ENCODE data around the gene NR3C2.
"Not testable (repeated sequence)": the region's sequence is repeated elsewhere in the genome, so short reads cannot be mapped to it uniquely, and the experiment has no call there.

Gene NR3C2

GRCh38 chr4:148364525-148364924, 77.7 kb downstream of the NR3C2 start:
- no peak for DNase-seq

- no peak for DNase-seq
Observed at GRCh38 chr4:148359769-148360168, 82.4 kb downstream of the NR3C2 start.

- no peak for DNase-seq
Observed at GRCh38 chr4:148355442-148356123, 86.6 kb downstream of the NR3C2 start.

- DNase-seq: no peak
Observed at GRCh38 chr4:148354186-148354585, 88.0 kb downstream of the NR3C2 start.

GRCh38 chr4:148353571-148353970, 88.6 kb downstream of the NR3C2 start:
- no peak for DNase-seq

- DNase-seq: no peak
Observed at GRCh38 chr4:148349153-148349552, 93.1 kb downstream of the NR3C2 start.

- DNase-seq: no peak
Observed at GRCh38 chr4:148346657-148347056, 95.6 kb downstream of the NR3C2 start.

- DNase-seq: no peak
Observed at GRCh38 chr4:148345509-148345908, 96.7 kb downstream of the NR3C2 start.

GRCh38 chr4:148344941-148345340, 97.3 kb downstream of the NR3C2 start:
- no peak for DNase-seq

GRCh38 chr4:148344352-148344751, 97.9 kb downstream of the NR3C2 start:
- no peak for DNase-seq

- no peak for DNase-seq
Observed at GRCh38 chr4:148341980-148342800, 100.0 kb downstream of the NR3C2 start.

- no peak for DNase-seq
Observed at GRCh38 chr4:148335133-148335532, 107.1 kb downstream of the NR3C2 start.

GRCh38 chr4:148333265-148333664, 108.9 kb downstream of the NR3C2 start:
- no peak for DNase-seq

- no peak for DNase-seq
Observed at GRCh38 chr4:148332486-148332885, 109.7 kb downstream of the NR3C2 start.

GRCh38 chr4:148330724-148331123, 111.5 kb downstream of the NR3C2 start:
- no peak for DNase-seq

GRCh38 chr4:148330161-148330560, 112.1 kb downstream of the NR3C2 start:
- no peak for DNase-seq

- DNase-seq: no peak
Observed at GRCh38 chr4:148329751-148330150, 112.5 kb downstream of the NR3C2 start.

GRCh38 chr4:148327683-148328082, 114.5 kb downstream of the NR3C2 start:
- DNase-seq: no peak

GRCh38 chr4:148323316-148323715, 118.9 kb downstream of the NR3C2 start:
- DNase-seq: not testable (repeated sequence)

- DNase-seq: no peak
Observed at GRCh38 chr4:148315049-148315448, 127.2 kb downstream of the NR3C2 start.

- no peak for DNase-seq
Observed at GRCh38 chr4:148312956-148313490, 129.2 kb downstream of the NR3C2 start.

GRCh38 chr4:148311526-148311925, 130.7 kb downstream of the NR3C2 start:
- no peak for DNase-seq

- no peak for DNase-seq
Observed at GRCh38 chr4:148310756-148311155, 131.5 kb downstream of the NR3C2 start.

GRCh38 chr4:148305751-148306150, 136.5 kb downstream of the NR3C2 start:
- no peak for DNase-seq
